Endometrium (tissue), 2 donors: ENCODE measurements around the gene KRT86.
"Not testable (repeated sequence)": the region's sequence is repeated elsewhere in the genome, so short reads cannot be mapped to it uniquely, and the experiment has no call there.

Experiments
- FAIRE-seq: peaks from 2 replicates; lab custom pipeline; 2012; peaks lifted over from hg19 to GRCh38; lab: Jason Lieb, UNC
- donor health status: control.
- donor health status: control.

The KRT86 gene

GRCh38 chr12:52252175-52252615, 22.2 kb upstream of the KRT86 start:
- FAIRE-seq = not testable (repeated sequence)

- FAIRE-seq = no peak
Measured at GRCh38 chr12:52252728-52253343, 21.6 kb upstream of the KRT86 start.

GRCh38 chr12:52253391-52254179, 20.9 kb upstream of the KRT86 start:
- FAIRE-seq = no peak

- no peak for FAIRE-seq
Measured at GRCh38 chr12:52254180-52254964, 20.1 kb upstream of the KRT86 start.

- FAIRE-seq = no peak
Measured at GRCh38 chr12:52254965-52255751, 19.3 kb upstream of the KRT86 start.

- FAIRE-seq = no peak
Measured at GRCh38 chr12:52255926-52256583, 18.4 kb upstream of the KRT86 start.

- no peak for FAIRE-seq
Measured at GRCh38 chr12:52256584-52256935, 17.9 kb upstream of the KRT86 start.

- no peak for FAIRE-seq
Measured at GRCh38 chr12:52257074-52257551, 17.3 kb upstream of the KRT86 start.

- not testable (repeated sequence) for FAIRE-seq
Measured at GRCh38 chr12:52257922-52258321, 16.5 kb upstream of the KRT86 start.

- no peak for FAIRE-seq
Measured at GRCh38 chr12:52258335-52258901, 16.0 kb upstream of the KRT86 start.

- FAIRE-seq = no peak
Measured at GRCh38 chr12:52259657-52260243, 14.7 kb upstream of the KRT86 start.

- FAIRE-seq = no peak
Measured at GRCh38 chr12:52260361-52261207, 13.9 kb upstream of the KRT86 start.

GRCh38 chr12:52261208-52261484, 13.3 kb upstream of the KRT86 start:
- FAIRE-seq = no peak

- FAIRE-seq = no peak
Measured at GRCh38 chr12:52262286-52262685, 12.2 kb upstream of the KRT86 start.

GRCh38 chr12:52263761-52264434, 10.5 kb upstream of the KRT86 start:
- FAIRE-seq = no peak

- no peak for FAIRE-seq
Measured at GRCh38 chr12:52264435-52264825, 10.0 kb upstream of the KRT86 start.

GRCh38 chr12:52266514-52266913, 7.9 kb upstream of the KRT86 start:
- FAIRE-seq = no peak

GRCh38 chr12:52267266-52267665, 7.2 kb upstream of the KRT86 start:
- no peak for FAIRE-seq

- FAIRE-seq = no peak
Measured at GRCh38 chr12:52267699-52268098, 6.7 kb upstream of the KRT86 start.

- no peak for FAIRE-seq
Measured at GRCh38 chr12:52268212-52268611, 6.2 kb upstream of the KRT86 start.
